Right lobe of liver (tissue), 4 donors: ENCODE measurements around the gene MAD2L1BP.

Experiments used
- CTCF ChIP-seq, 4 donors: fragments of 200-600 bp in 3 of 4; fragments of 450-650 bp in 1 of 4; IDR thresholded peaks; one replicate each; pipeline versions ENCODE4 v1.5.1 to v1.8.0; 2016 to 2022; ENCODE audit warnings: antibody characterized with exemption in 4 of 4, mild to moderate bottlenecking in 2 of 4
- POLR2A ChIP-seq: fragments of 450-650 bp; IDR thresholded peaks from one replicate; pipeline ENCODE4 v1.6.1; 2017; ENCODE audit warnings: antibody characterized with exemption, mild to moderate bottlenecking
- donor health status: DM: no; HTN: no; CAD: no.
- donor health status: DM: no; HTN: no; CAD: no.
- donor health status: DM: no; HTN: yes; CAD: no.

GRCh38 chr6:43679057-43679456 is 43.4 kb downstream of the MAD2L1BP start:
- TF ChIP-seq CTCF (IDR thresholded peaks at IDR 0.05) (no peak), POLR2A (no peak)
